AG09319 (cell line): ENCODE data around the gene APOL6.
"Not testable (repeated sequence)": the region's sequence is repeated elsewhere in the genome, so short reads cannot be mapped to it uniquely, and the experiment has no call there.

ENCODE experiments used
- DNase-seq: peaks from one replicate; pipeline ENCODE4 v3.0.0-alpha.2; 2010; ENCODE audit warnings: low read depth; ENCODE audit errors: extremely low read depth
- TF ChIP-seq, protein P1 (sequence below): IDR thresholded peaks from 2 replicates; pipeline ENCODE4 v1.5.1; 2011; ENCODE audit warnings: low read depth, mild to moderate bottlenecking, inconsistent platforms, low read length, moderate library complexity

The APOL6 gene

DNA sequence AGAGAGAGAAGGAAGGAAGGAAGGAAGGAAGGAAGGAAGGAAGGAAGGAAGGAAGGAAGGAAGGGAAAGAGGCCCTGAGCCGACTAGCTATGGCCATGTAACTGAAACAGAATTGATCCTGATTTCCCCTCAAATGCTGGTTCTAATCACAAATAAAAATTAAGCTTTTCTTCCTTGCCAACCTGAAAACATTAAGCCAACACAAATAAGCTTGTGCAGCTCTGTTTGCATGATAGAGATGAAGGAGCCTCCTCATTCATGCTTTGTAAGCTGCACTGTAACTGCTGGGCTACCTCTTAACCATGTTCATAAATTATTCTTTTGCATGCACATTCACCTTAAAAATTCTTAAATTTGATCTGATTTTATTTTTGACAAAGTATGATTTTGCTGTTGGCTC is 41.8 kb downstream of the APOL6 start:
- no peak for DNase-seq
- TF ChIP-seq, protein P1, sequence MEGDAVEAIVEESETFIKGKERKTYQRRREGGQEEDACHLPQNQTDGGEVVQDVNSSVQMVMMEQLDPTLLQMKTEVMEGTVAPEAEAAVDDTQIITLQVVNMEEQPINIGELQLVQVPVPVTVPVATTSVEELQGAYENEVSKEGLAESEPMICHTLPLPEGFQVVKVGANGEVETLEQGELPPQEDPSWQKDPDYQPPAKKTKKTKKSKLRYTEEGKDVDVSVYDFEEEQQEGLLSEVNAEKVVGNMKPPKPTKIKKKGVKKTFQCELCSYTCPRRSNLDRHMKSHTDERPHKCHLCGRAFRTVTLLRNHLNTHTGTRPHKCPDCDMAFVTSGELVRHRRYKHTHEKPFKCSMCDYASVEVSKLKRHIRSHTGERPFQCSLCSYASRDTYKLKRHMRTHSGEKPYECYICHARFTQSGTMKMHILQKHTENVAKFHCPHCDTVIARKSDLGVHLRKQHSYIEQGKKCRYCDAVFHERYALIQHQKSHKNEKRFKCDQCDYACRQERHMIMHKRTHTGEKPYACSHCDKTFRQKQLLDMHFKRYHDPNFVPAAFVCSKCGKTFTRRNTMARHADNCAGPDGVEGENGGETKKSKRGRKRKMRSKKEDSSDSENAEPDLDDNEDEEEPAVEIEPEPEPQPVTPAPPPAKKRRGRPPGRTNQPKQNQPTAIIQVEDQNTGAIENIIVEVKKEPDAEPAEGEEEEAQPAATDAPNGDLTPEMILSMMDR = no peak

DNA sequence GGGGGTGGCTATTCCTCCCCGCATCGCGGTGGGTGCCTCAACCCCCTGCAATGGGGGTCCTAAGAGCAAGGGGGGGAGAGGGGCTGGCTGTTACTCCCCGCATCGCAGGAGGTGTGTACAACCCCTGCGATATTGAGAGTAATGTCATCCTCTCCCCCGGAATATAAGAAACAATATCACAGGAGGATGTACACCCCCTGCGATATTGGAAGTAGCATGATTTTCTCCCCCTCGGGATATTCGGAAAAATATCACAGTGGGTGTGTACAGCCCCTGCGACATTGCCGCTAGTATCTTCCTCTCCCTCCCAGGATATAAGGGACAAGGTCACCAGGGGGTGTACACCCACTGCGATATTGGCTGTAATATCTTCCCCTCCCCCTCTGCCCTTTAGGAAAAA is 47.0 kb downstream of the APOL6 start:
- no peak for DNase-seq
- TF ChIP-seq, protein P1 = no peak

DNA sequence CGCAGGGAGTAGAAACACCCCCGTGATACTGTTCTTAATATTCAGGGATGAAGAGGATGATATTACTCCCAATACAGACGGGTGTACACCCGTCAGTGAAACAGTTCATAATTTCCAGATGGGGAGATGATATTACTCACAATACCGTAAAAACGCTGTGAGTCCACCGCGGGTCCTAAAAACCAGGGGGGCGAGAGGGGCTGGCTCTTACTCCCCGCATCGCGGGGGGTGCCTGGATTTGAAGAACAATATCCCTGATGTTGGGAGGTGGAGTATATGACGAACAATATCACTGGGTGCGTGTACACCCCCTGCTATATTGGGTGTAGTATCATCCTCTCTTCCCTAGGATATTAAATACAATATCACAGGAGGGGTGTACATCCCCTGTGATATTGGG is 48.9 kb downstream of the APOL6 start:
- DNase-seq = no peak
- TF ChIP-seq, protein P1 = no peak

DNA sequence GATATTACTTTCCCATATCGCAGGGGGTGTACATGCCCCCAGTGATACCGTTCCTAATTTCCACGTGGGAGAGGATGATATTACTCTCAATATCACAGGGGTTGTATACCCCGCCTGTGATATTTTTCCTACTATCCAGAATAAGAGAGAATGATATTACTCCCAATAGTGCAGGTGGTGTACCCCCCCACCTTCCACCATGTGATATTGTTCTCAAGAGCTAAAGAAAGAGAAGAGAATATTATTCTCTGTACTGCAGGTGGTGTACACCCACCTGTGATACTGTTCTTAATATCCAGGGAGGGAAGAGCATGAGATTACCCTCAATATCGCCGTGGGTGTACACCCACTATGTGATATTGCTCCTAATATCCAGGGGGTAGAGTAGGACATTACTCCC is 51.6 kb downstream of the APOL6 start:
- not testable (repeated sequence) for DNase-seq

DNA sequence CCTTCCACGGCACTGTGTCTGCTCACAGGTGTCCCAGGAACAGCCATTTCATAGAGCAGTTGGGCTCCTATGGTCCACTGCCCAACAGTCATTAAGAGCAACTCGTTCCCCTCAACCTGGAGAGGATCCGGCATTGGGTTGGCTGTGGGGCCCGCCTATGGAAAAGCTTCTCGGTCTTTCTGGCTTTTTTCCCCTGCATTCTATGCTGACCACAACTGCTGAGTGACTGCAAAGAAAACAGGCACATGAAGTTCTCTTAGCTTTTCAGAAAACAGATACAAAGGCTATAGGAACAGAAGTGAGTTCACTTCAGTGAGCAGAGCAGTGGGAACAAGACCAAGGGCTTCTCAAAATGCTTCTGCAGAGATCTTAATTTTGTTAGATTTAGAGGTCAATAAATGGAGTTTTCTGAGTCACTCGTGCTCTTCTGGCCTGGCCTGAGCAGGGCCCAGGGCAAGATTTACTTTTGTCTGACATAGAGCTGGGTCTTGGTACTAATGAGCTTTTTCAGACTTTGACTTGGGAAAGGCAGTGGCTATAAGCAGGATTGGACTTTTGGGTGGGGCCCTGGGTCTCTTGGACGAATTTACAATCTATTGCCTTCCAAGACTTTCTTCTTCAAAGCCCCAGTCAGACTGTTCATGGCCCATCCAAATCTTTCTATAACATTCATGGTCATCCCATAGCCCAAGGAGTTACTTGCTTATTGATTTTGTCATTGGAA is 55.8 kb downstream of the APOL6 start:
- DNase-seq = no peak
- TF ChIP-seq, protein P1 = no peak

DNA sequence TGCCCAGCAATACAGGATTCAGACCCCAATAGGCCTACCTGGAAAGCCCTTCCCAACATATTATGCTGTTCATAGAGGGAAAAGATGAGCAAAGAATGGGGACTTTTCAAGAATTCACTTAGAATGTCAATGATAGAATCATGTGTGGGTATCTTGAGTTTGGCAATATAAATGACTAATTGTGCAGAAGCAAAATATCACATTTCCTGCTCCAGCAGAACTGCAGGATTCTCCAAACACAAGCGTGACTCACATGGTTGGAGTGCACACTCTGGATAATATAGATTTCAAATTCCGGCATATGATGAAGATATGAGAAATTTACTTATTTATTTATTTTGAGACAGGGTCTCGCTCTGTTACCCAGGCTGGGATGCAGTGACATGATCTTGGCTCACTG is 56.9 kb downstream of the APOL6 start:
- DNase-seq = peak; percentile 49
- TF ChIP-seq, protein P1 = no peak

DNA sequence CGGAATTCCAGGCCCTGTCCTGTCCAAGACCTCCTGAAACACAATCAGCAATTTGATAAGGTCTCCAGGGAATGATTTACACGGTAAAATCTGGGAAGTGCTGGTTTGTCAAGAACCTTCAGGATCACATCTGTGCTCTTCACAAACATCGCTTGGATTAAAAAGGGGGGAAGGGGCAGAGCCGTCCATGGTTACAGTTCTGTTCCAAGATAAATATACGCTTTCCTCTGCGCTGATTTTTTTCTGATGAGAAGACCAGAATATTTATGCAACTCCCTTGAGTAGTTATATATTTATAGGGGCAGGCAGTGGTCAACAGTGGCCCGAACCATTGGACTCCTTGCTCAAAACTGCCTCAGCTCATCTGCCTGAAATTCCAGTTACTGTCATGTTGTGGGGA is 60.2 kb downstream of the APOL6 start:
- DNase-seq = no peak
- TF ChIP-seq, protein P1 = no peak

DNA sequence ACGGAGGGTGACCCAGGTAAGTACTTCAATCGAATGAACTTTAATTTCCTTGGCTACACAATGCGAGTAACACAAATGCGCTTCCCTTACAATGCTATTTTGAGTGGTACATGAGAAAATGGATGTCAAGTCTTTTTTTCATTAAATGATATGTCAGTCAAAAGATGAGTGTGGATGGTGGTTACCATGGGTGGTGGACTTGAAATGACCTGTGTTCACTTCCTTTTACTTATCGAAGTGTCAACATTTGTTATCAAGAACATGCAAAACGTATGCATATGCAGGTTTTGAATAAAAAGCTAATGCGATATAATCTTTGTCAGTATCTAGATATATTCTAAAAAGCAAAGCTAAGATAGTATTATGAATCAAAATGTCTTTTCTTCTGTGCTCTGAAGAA is 60.7 kb downstream of the APOL6 start:
- DNase-seq = no peak
- TF ChIP-seq, protein P1 = no peak
